K562 (cell line): ENCODE results near the gene HP. TPM values are rescaled to one million over a fixed set of nuclear protein-coding genes. Genes with fewer than 3 reads are reported as not detected.
"Not testable (repeated sequence)": the region's sequence is repeated elsewhere in the genome, so short reads cannot be mapped to it uniquely, and the experiment has no call there.

Source experiments
- ATAC-seq: fragments of 200-7000 bp; cut with Tn5 transposase; 3 replicates; pipeline ENCODE4 v1.9.1; 2020; ENCODE audit warnings: moderate library complexity
- BruUV-seq: library from RNA; stranded (reverse); fragments of 400-500 nt; replicated peaks from 2 replicates; lab custom pipeline; 2021; lab: Mats Ljungman, UMichigan
- CTCF ChIA-PET: fragments of 300-600 bp; formaldehyde crosslinking; extraction: SDS; loops from one replicate; lab custom pipeline; 2021; ENCODE audit warnings: low intra/inter-chr PET ratio; lab: Yijun Ruan, JAX
- POLR2A ChIA-PET: fragments of 300-600, 350-650 bp; sonication (Branson Sonifier 250); formaldehyde crosslinking; extraction: SDS; loops from one replicate; lab custom pipeline; 2021; ENCODE audit warnings: antibody characterized with exemption, inconsistent platforms; lab: Yijun Ruan, JAX
- DNase-seq, 4 experiments: peaks; one replicate each; pipeline versions ENCODE4 v3.0.0 to v3.0.0-alpha.2; 2011 to 2018; ENCODE audit warnings: low spot score in 3 of 4, mixed read lengths in 3 of 4; ENCODE audit errors: extremely low read depth in 1 of 4
- FAIRE-seq: peaks from 2 replicates; lab custom pipeline; 2011; peaks lifted over from hg19 to GRCh38; lab: Jason Lieb, UNC
- H2AFZ ChIP-seq: 2 replicates; pipeline ENCODE4 v1.6.0; 2011; ENCODE audit warnings: low read depth, low read length, control low read depth, inconsistent platforms
- H3K27ac ChIP-seq: fragments of 200-600 bp; 3 replicates; pipeline ENCODE4 v1.8.0; 2011; ENCODE audit warnings: low read depth, mild to moderate bottlenecking, control low read depth, inconsistent platforms, low read length, moderate library complexity, mixed read lengths; ENCODE audit errors: extremely low read depth
- H3K27me3 ChIP-seq, 2 experiments: fragments of 300-600 bp in 1 of 2; 2 replicates in 1 of 2; 3 replicates in 1 of 2; pipeline versions ENCODE4 v1.6.0 to v1.8.0; 2011; ENCODE audit warnings: inconsistent platforms in 2 of 2, low read length in 2 of 2, mild to moderate bottlenecking in 1 of 2, mixed read lengths in 1 of 2, moderate library complexity in 1 of 2; ENCODE audit not compliant: control insufficient read depth in 2 of 2, insufficient read depth in 2 of 2
- H3K36me3 ChIP-seq: fragments of 300-600 bp; 3 replicates; pipeline ENCODE4 v1.8.0; 2011; ENCODE audit warnings: mild to moderate bottlenecking, low read length, inconsistent platforms; ENCODE audit not compliant: control insufficient read depth, insufficient read depth
- H3K4me1 ChIP-seq, 2 experiments: fragments of 200-600 bp in 1 of 2; replicated peaks in 1 of 2; 2 replicates in 1 of 2; 3 replicates in 1 of 2; pipeline versions ENCODE4 v1.5.1 to v1.8.0; 2011; ENCODE audit warnings: inconsistent platforms in 2 of 2, low read length in 2 of 2, mild to moderate bottlenecking in 1 of 2, mixed read lengths in 1 of 2, moderate library complexity in 1 of 2; ENCODE audit not compliant: control insufficient read depth in 2 of 2, insufficient read depth in 2 of 2
- H3K4me2 ChIP-seq: 2 replicates; pipeline ENCODE4 v1.6.1; 2011; ENCODE audit warnings: low read length, control low read depth, inconsistent platforms, mixed read lengths; ENCODE audit not compliant: insufficient read depth
- H3K4me3 ChIP-seq: fragments of 200-600 bp; sonication (generic), shearing (Covaris generic); 2 replicates; pipeline ENCODE4 v1.5.1; 2016; ENCODE audit warnings: control low read depth, inconsistent platforms
- H3K79me2 ChIP-seq: fragments of 200-600 bp; 3 replicates; pipeline ENCODE4 v1.8.0; 2011; ENCODE audit warnings: low read length, inconsistent platforms; ENCODE audit not compliant: control insufficient read depth, insufficient read depth
- H3K9ac ChIP-seq, 2 experiments: 2 replicates each; pipeline versions ENCODE4 v1.6.0 to v1.6.1; 2011; ENCODE audit warnings: low read depth in 2 of 2, low read length in 2 of 2, control low read depth in 1 of 2, inconsistent platforms in 1 of 2, mild to moderate bottlenecking in 1 of 2, mixed read lengths in 1 of 2; ENCODE audit not compliant: insufficient read depth in 1 of 2
- H3K9me1 ChIP-seq: one replicate; pipeline ENCODE4 v1.6.0; 2011; ENCODE audit warnings: inconsistent platforms, mild to moderate bottlenecking, low read length, moderate library complexity; ENCODE audit not compliant: control insufficient read depth, insufficient read depth
- H3K9me3 ChIP-seq: replicated peaks from 2 replicates; pipeline ENCODE4 v1.5.1; 2011; ENCODE audit warnings: low read depth, low read length, inconsistent platforms; ENCODE audit not compliant: control insufficient read depth, insufficient read depth
- H4K20me1 ChIP-seq: replicated peaks from 2 replicates; pipeline ENCODE4 v1.6.1; 2011; ENCODE audit warnings: low read length, inconsistent platforms, mixed read lengths; ENCODE audit not compliant: control insufficient read depth, insufficient read depth
- CHD2 ChIP-seq: IDR thresholded peaks from 2 replicates; pipeline ENCODE4 v1.6.1; 2011; ENCODE audit warnings: low read depth, low read length
- ELF1 ChIP-seq: fragments of 200-800 bp; sonication (Bioruptor generic); IDR thresholded peaks from 2 replicates; pipeline ENCODE4 v1.6.1; 2016; ENCODE audit warnings: missing genetic modification characterization, missing compliant biosample characterization
- MTA3 ChIP-seq: fragments of 450-650 bp; formaldehyde crosslinking; IDR thresholded peaks from 2 replicates; pipeline ENCODE4 v1.6.1; 2017; ENCODE audit warnings: mild to moderate bottlenecking, borderline replicate concordance
- NELFE ChIP-seq: IDR thresholded peaks from 2 replicates; pipeline ENCODE4 v1.6.1; 2011; ENCODE audit warnings: mild to moderate bottlenecking; ENCODE audit not compliant: insufficient read depth, insufficient read length
- PRMT5 ChIP-seq: sonication (generic); formaldehyde crosslinking; IDR thresholded peaks from 2 replicates; pipeline ENCODE4 v1.5.0; 2020; ENCODE audit warnings: missing genetic modification reagents
- RBM39 ChIP-seq: fragments of 200-400 bp; formaldehyde crosslinking; optimal IDR thresholded peaks from 2 replicates; pipeline ENCODE3; 2018; ENCODE audit warnings: low read depth, low read length
- RFX5 ChIP-seq: IDR thresholded peaks from 2 replicates; pipeline ENCODE4 v1.6.1; 2011; ENCODE audit warnings: low read depth, mild to moderate bottlenecking, improper control_type of control experiment, low read length
- SREBF1 ChIP-seq: fragments of 150-350 bp; IDR thresholded peaks from 2 replicates; pipeline ENCODE4 v1.6.1; 2014; ENCODE audit warnings: antibody characterized with exemption, low read depth, low read length, borderline replicate concordance
- THAP7 ChIP-seq: fragments of 250-450 bp; sonication (Bioruptor Pico); IDR thresholded peaks from 2 replicates; pipeline ENCODE4 v1.5.0; 2021
- ZBTB17 ChIP-seq: fragments of 450-650 bp; formaldehyde crosslinking; IDR thresholded peaks from 2 replicates; pipeline ENCODE4 v1.4.0; 2020; ENCODE audit warnings: mild to moderate bottlenecking
- ZNF140 ChIP-seq: fragments of 250-450 bp; sonication (Bioruptor Pico); IDR thresholded peaks from 2 replicates; pipeline ENCODE4 v1.8.0; 2021; ENCODE audit warnings: moderate library complexity, mild to moderate bottlenecking, inconsistent platforms
- ZNF212 ChIP-seq: fragments of 450-650 bp; formaldehyde crosslinking; IDR thresholded peaks from 2 replicates; pipeline ENCODE4 v1.4.0; 2020; ENCODE audit warnings: mild to moderate bottlenecking
- ZNF316 ChIP-seq: fragments of 450-650 bp; IDR thresholded peaks from 2 replicates; pipeline ENCODE4 v1.6.1; 2016
- WGBS: fragments of 100-300 bp; shearing (Covaris generic); methylation state at CpG from one replicate; pipeline ENCODE4 v1.1.6; 2016; ENCODE audit warnings: low coverage, mixed read lengths; ENCODE audit not compliant: insufficient coverage; ENCODE audit errors: missing lambda C conversion rate; 5-methylcytosine and 5-hydroxymethylcytosine counted together
- in situ Hi-C: fragments of 300-500 bp; cut with MboI; formaldehyde crosslinking; loops from 4 replicates; pipeline ENCODE4 v1.15.0; 2018; ENCODE audit warnings: inconsistent platforms, mixed read lengths
- intact Hi-C: fragments of 100-400 bp; cut with micrococcal nuclease; formaldehyde crosslinking; loops from 2 replicates; pipeline ENCODE4 v1.14.2; 2022
- polyA plus RNA-seq, 8 experiments: library from polyadenylated mRNA; depleted of rRNA in 4 of 8; stranded (reverse) in 5 of 8; unstranded in 3 of 8; fragments of >200 nt; fragmentation: Nextera tagmentation in 2 of 8; fragmentation: Illumina TruSeq in 1 of 8; extraction: Ambion mirVana in 2 of 8; extraction: Trizol in 1 of 8; gene quantifications; 2 replicates each; pipeline versions ENCODE4 v1.2.1 to v1.2.3, GENCODE V29; 2011 to 2014; ENCODE audit warnings: inconsistent platforms in 1 of 8, missing spikeins in 1 of 8
- total RNA-seq, 7 experiments: library from RNA; depleted of rRNA in 6 of 7; stranded (reverse); fragments of >200 nt in 6 of 7; fragmentation: Illumina TruSeq in 2 of 7; extraction: Trizol in 2 of 7; gene quantifications; 2 replicates each; pipeline versions ENCODE4 v1.2.1 to v1.2.3, GENCODE V29; 2011 to 2021; ENCODE audit warnings: low replicate concordance in 1 of 7
- TF ChIP-seq, protein P1 (sequence below): fragments of 250-450 bp; sonication (Bioruptor Pico); IDR thresholded peaks from 2 replicates; pipeline ENCODE4 v1.5.1; 2021; ENCODE audit warnings: mild to moderate bottlenecking

Gene HP
- total and polyA plus RNA-seq, 9 of the 15 experiments (the other 6 are each of a cell fraction or from before 2014, with no cell fraction given) = 0.04 to 8.7 TPM; not detected in 7

DNA sequence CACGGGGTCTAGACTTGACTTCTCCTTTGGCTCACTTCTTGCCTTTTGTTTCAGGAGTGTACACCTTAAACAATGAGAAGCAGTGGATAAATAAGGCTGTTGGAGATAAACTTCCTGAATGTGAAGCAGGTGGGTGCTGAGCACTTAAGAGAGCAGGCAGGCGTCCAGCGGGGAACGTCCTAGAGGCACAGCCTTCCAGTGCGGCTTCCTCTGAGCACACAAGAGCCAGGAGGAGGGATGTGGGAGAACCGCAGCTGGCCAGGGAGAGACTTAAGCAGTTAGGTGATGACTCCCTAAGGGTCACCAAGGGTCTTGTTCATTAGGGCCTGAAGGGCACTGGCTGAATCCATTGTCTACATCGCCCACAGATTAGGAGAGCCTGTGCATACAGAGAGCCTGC is 4.8 kb downstream of the HP start:
- WGBS = 3% methylated on average over 5 of the region's 7 CpGs
- H4K20me1 ChIP-seq, H3K4me1 ChIP-seq, H3K9ac ChIP-seq, DNase-seq, FAIRE-seq, H3K36me3 ChIP-seq, POLR2A ChIA-PET, H2AFZ ChIP-seq, H3K4me3 ChIP-seq, CTCF ChIA-PET, H3K27ac ChIP-seq, in situ Hi-C loops, H3K9me3 ChIP-seq, H3K4me2 ChIP-seq, ATAC-seq, H3K79me2 ChIP-seq, H3K9me1 ChIP-seq, intact Hi-C loops, BruUV-seq: not testable (repeated sequence)
- H3K27me3 ChIP-seq = peaks cover 16 to 17% of the 10 kb centered on the region in 2 experiments; a peak in 4 of 5 replicates

DNA sequence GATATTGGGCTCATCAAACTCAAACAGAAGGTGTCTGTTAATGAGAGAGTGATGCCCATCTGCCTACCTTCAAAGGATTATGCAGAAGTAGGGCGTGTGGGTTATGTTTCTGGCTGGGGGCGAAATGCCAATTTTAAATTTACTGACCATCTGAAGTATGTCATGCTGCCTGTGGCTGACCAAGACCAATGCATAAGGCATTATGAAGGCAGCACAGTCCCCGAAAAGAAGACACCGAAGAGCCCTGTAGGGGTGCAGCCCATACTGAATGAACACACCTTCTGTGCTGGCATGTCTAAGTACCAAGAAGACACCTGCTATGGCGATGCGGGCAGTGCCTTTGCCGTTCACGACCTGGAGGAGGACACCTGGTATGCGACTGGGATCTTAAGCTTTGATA is 6.1 kb downstream of the HP start:
- no TSS peak for BruUV-seq
- no peak overlapping the region for H3K4me3 ChIP-seq
- H3K9me1 ChIP-seq = no peaks in the 10 kb centered on the region
- H3K9me3 ChIP-seq = no peaks in the 10 kb centered on the region
- intact Hi-C loops = loop anchor here (10.0 kb wide), 1 partner anchor 94 kb away; no protein-coding TSS in a partner anchor
- in situ Hi-C loops = no loop called here
- DNase-seq (no peak), ATAC-seq (no peak), FAIRE-seq (no peak)
- no peak overlapping the region for H3K4me2 ChIP-seq
- no peaks in the 10 kb centered on the region for H3K79me2 ChIP-seq
- 3% methylated on average over 9 of the region's 9 CpGs for WGBS
- no peak overlapping the region for H3K9ac ChIP-seq
- no peaks in the 10 kb centered on the region for H3K4me1 ChIP-seq
- H4K20me1 ChIP-seq = 0 out of 2 replicates have a peak, but pooled peaks cover 4% of the 10 kb centered on the region
- H3K27me3 ChIP-seq = peaks cover 20% of the 10 kb centered on the region in 2 experiments; a peak in 4 of 5 replicates
- H3K27ac ChIP-seq = no peak overlapping the region
- H2AFZ ChIP-seq = no peak overlapping the region
- POLR2A ChIA-PET = no interaction called here
- no peaks in the 10 kb centered on the region for H3K36me3 ChIP-seq
- CTCF ChIA-PET = no interaction called here
- TF ChIP-seq RBM39 = no peak
- no peak for TF ChIP-seq RFX5
- no peak for TF ChIP-seq PRMT5
- TF ChIP-seq ZNF316 = no peak
- no peak for TF ChIP-seq THAP7 (CRISPR knock-in tag)
- no peak for TF ChIP-seq MTA3
- TF ChIP-seq CHD2 = no peak
- TF ChIP-seq SREBF1 = no peak
- TF ChIP-seq ZNF140 (CRISPR knock-in tag) = no peak
- no peak for TF ChIP-seq NELFE
- TF ChIP-seq ZBTB17 (CRISPR knock-in tag) = no peak
- TF ChIP-seq ZNF212 (CRISPR knock-in tag) = no peak
- no peak for TF ChIP-seq ELF1 (tag)
- TF ChIP-seq, protein P1, sequence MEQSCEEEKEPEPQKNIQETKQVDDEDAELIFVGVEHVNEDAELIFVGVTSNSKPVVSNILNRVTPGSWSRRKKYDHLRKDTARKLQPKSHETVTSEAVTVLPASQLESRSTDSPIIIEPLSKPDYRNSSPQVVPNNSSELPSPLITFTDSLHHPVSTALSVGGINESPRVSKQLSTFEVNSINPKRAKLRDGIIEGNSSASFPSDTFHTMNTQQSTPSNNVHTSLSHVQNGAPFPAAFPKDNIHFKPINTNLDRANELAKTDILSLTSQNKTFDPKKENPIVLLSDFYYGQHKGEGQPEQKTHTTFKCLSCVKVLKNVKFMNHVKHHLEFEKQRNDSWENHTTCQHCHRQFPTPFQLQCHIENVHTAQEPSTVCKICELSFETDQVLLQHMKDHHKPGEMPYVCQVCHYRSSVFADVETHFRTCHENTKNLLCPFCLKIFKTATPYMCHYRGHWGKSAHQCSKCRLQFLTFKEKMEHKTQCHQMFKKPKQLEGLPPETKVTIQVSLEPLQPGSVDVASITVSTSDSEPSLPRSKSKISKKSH (CRISPR knock-in tag) = no peak
